PFSK-1 (cell line): ENCODE data around the gene CHRNA3.

Experiments
- FOXP2 ChIP-seq: optimal IDR thresholded peaks from 2 replicates; pipeline ENCODE3; 2011; ENCODE audit warnings: borderline replicate concordance, control low read depth, inconsistent platforms; ENCODE audit not compliant: insufficient read depth; ENCODE audit errors: extremely low read length, extremely low read depth
- POLR2AphosphoS5 ChIP-seq: IDR thresholded peaks from 2 replicates; pipeline ENCODE4 v1.6.1; 2012; ENCODE audit warnings: low read depth, mild to moderate bottlenecking, control low read depth, low read length, moderate library complexity
- REST ChIP-seq, 2 experiments: IDR thresholded peaks; 2 replicates each; pipeline versions ENCODE4 v1.6.1 to v1.8.0; 2011 to 2012; ENCODE audit warnings: low read depth in 2 of 2, low read length in 2 of 2, control low read depth in 1 of 2, inconsistent platforms in 1 of 2, mild to moderate bottlenecking in 1 of 2, moderate library complexity in 1 of 2; ENCODE audit not compliant: insufficient read depth in 1 of 2
- SIN3A ChIP-seq: IDR thresholded peaks from 2 replicates; pipeline ENCODE4 v1.6.1; 2012; ENCODE audit warnings: mild to moderate bottlenecking, low read length, moderate library complexity, borderline replicate concordance; ENCODE audit not compliant: insufficient read depth
- TAF1 ChIP-seq: IDR thresholded peaks from 2 replicates; pipeline ENCODE4 v1.6.1; 2012; ENCODE audit warnings: low read length, control low read depth, borderline replicate concordance; ENCODE audit not compliant: insufficient read depth

GRCh38 chr15:78619022-78619950 lies 1.5 kb downstream of the CHRNA3 start:
- no peak for TF ChIP-seq POLR2AphosphoS5
- TF ChIP-seq TAF1, result no peak
- no peak for TF ChIP-seq SIN3A
- no peak for TF ChIP-seq REST (IDR thresholded peaks at IDR 0.05; ENCODE audit: insufficient read depth in 1 of 2, low read depth in 2 of 2, low read length in 2 of 2)
- TF ChIP-seq FOXP2, result no peak
